Fibroblast of villous mesenchyme (primary cell): Measurements from ENCODE around the gene IRGC. TPM values are rescaled to one million over a fixed set of nuclear protein-coding genes. Genes with fewer than 3 reads are reported as not detected.

Source experiments
- DNase-seq: peaks from one replicate; pipeline ENCODE4 v3.0.0-alpha.2; 2010; ENCODE audit warnings: low read depth
- H3K4me3 ChIP-seq: 2 replicates; pipeline ENCODE4 v1.5.1; 2011; ENCODE audit warnings: low read depth, mild to moderate bottlenecking, low read length
- total RNA-seq: library from RNA; depleted of rRNA; stranded (reverse); fragments of >200 nt; gene quantifications from 2 replicates; pipeline ENCODE4 v1.2.3, GENCODE V29; 2012
- TF ChIP-seq, protein P1 (sequence below): IDR thresholded peaks from 2 replicates; pipeline ENCODE4 v1.5.1; 2012; ENCODE audit warnings: low read depth, mild to moderate bottlenecking, low read length; ENCODE audit not compliant: insufficient read depth

The IRGC gene
- total RNA-seq, 1 donor: not detected

GRCh38 chr19:43721469-43722048 lies 5.7 kb downstream of the IRGC start:
- TF ChIP-seq, protein P1, sequence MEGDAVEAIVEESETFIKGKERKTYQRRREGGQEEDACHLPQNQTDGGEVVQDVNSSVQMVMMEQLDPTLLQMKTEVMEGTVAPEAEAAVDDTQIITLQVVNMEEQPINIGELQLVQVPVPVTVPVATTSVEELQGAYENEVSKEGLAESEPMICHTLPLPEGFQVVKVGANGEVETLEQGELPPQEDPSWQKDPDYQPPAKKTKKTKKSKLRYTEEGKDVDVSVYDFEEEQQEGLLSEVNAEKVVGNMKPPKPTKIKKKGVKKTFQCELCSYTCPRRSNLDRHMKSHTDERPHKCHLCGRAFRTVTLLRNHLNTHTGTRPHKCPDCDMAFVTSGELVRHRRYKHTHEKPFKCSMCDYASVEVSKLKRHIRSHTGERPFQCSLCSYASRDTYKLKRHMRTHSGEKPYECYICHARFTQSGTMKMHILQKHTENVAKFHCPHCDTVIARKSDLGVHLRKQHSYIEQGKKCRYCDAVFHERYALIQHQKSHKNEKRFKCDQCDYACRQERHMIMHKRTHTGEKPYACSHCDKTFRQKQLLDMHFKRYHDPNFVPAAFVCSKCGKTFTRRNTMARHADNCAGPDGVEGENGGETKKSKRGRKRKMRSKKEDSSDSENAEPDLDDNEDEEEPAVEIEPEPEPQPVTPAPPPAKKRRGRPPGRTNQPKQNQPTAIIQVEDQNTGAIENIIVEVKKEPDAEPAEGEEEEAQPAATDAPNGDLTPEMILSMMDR: no peak
- no peak for DNase-seq
- no peak overlapping the region for H3K4me3 ChIP-seq

- TF ChIP-seq, protein P1: peak; percentile 58
- peak; percentile 18 for DNase-seq
- no peak overlapping the region for H3K4me3 ChIP-seq
These were observed 7.7 kb downstream of the IRGC start for GRCh38 chr19:43723588-43723987.

- DNase-seq: no peak
- H3K4me3 ChIP-seq: no peak overlapping the region
- TF ChIP-seq, protein P1: no peak
These were observed 9.0 kb downstream of the IRGC start for GRCh38 chr19:43724896-43725295.

- TF ChIP-seq, protein P1: no peak
- H3K4me3 ChIP-seq: no peak overlapping the region
- no peak for DNase-seq
These were observed 9.6 kb downstream of the IRGC start for GRCh38 chr19:43725468-43725867.

- no peak for DNase-seq
- no peak overlapping the region for H3K4me3 ChIP-seq
- TF ChIP-seq, protein P1: no peak
These were observed 11.1 kb downstream of the IRGC start for GRCh38 chr19:43726736-43727592.

DNA sequence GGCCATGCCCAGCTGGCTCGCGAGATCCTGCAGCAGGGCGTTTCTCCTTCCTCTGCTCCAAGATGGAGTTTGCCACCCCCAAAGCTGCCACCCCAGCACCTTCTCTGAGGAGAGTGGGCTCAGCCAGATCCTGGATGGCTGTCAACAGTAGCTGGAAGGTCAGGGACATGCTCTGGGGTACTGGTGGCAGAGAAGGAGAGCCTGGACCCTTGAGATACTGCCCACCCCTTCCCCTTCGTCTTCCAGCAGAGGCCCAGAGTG lies 11.6 kb downstream of the IRGC start:
- no peak overlapping the region for H3K4me3 ChIP-seq
- TF ChIP-seq, protein P1: no peak
- DNase-seq: no peak
